ENCODE measurements around the gene MROH2A.

DNA sequence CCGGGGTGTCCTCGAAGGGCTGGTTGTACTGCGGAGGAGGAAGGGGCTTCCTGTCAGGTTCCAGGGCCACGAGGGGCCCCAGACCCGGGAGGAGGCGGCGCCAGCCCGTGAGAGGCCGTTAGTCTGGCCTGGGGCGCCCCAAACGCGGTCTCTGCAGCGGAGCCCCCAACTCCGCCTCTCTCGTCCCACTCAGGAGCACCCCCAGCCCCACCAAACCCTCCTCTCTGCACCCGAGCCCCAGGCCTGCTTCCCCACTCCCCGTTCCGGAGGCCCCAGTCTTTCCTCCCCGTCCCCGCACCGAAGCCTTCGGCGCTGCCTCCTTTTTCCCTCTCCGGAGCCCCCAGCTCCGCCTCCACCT lies 75.7 kb downstream of the MROH2A start:
- TF ChIP-seq CTCF (IDR thresholded peaks at IDR 0.05) (no peak), POLR2A (IDR thresholded peaks at IDR 0.05) (no peak)

Measured in heart left ventricle (tissue), 13 donors.